Measurements from ENCODE around the gene RGS6. TPM values are rescaled to one million over a fixed set of nuclear protein-coding genes. Genes with fewer than 3 reads are reported as not detected.

The RGS6 gene
- total RNA-seq, 6 donors from 2014 or later = 0.83 to 12.9 (median 2.2) TPM; not detected in 1

- H3K27me3 ChIP-seq = no peaks in the 10 kb centered on the region
- 92 to 95% methylated on average over 5 of the region's 5 CpGs for WGBS, 2 donors
- DNase-seq = no peak
- no peak for TF ChIP-seq POLR2A (IDR thresholded peaks at IDR 0.05)
- no peak for TF ChIP-seq CTCF (IDR thresholded peaks at IDR 0.05)
- no peak for TF ChIP-seq EP300 (IDR thresholded peaks at IDR 0.05)
- TF ChIP-seq POLR2AphosphoS5 (IDR thresholded peaks at IDR 0.05) = no peak
- H3K27ac ChIP-seq = no peak overlapping the region
- no peaks in the 10 kb centered on the region for H3K36me3 ChIP-seq
- no peak overlapping the region for H3K4me3 ChIP-seq
- H3K9me3 ChIP-seq = no peaks in the 10 kb centered on the region
- no peaks in the 10 kb centered on the region for H3K4me1 ChIP-seq
- ATAC-seq (ENCODE audit: low FRiP score in 2 of 2) = no peak
These were observed 569.2 kb downstream of the RGS6 start for GRCh38 chr14:72501439-72501838.

GRCh38 chr14:72503271-72503670 is 571.0 kb downstream of the RGS6 start:
- 80 to 86% methylated on average over 1 of the region's 1 CpG for WGBS, 2 donors

GRCh38 chr14:72503696-72504368 is 571.6 kb downstream of the RGS6 start:
- no peak overlapping the region for H3K27ac ChIP-seq
- WGBS, 2 donors = 91 to 93% methylated on average over 2 of the region's 2 CpGs
- H3K4me1 ChIP-seq = no peaks in the 10 kb centered on the region
- ATAC-seq (ENCODE audit: low FRiP score in 2 of 2) = no peak
- H3K9me3 ChIP-seq = no peaks in the 10 kb centered on the region
- H3K36me3 ChIP-seq = no peaks in the 10 kb centered on the region
- TF ChIP-seq POLR2AphosphoS5 (IDR thresholded peaks at IDR 0.05) (no peak), EP300 (IDR thresholded peaks at IDR 0.05) (no peak), POLR2A (IDR thresholded peaks at IDR 0.05) (no peak), CTCF (IDR thresholded peaks at IDR 0.05) (no peak)
- H3K4me3 ChIP-seq = no peak overlapping the region
- no peak for DNase-seq
- no peaks in the 10 kb centered on the region for H3K27me3 ChIP-seq

More at GRCh38 chr14:72503271-72503670, 571.0 kb downstream of the RGS6 start:
- Histone ChIP-seq H3K27me3 (no peaks in the 10 kb centered on the region), H3K9me3 (no peaks in the 10 kb centered on the region), H3K27ac (no peak overlapping the region), H3K4me3 (no peak overlapping the region), H3K36me3 (no peaks in the 10 kb centered on the region), H3K4me1 (no peaks in the 10 kb centered on the region)
- no peak for DNase-seq
- TF ChIP-seq EP300 (IDR thresholded peaks at IDR 0.05) (no peak), CTCF (IDR thresholded peaks at IDR 0.05) (no peak), POLR2AphosphoS5 (IDR thresholded peaks at IDR 0.05) (no peak), POLR2A (IDR thresholded peaks at IDR 0.05) (no peak)
- ATAC-seq (ENCODE audit: low FRiP score in 2 of 2) = no peak

GRCh38 chr14:72510566-72510965 is 578.3 kb downstream of the RGS6 start:
- Histone ChIP-seq H3K4me3 (no peak overlapping the region), H3K9me3 (no peaks in the 10 kb centered on the region), H3K27ac (no peak overlapping the region), H3K27me3 (no peaks in the 10 kb centered on the region), H3K36me3 (no peaks in the 10 kb centered on the region), H3K4me1 (no peaks in the 10 kb centered on the region)
- WGBS, 2 donors = 61 to 65% methylated on average over 4 of the region's 4 CpGs
- no peak for DNase-seq
- ATAC-seq (ENCODE audit: low FRiP score in 2 of 2) = no peak
- TF ChIP-seq CTCF (IDR thresholded peaks at IDR 0.05) = no peak
- no peak for TF ChIP-seq POLR2A (IDR thresholded peaks at IDR 0.05)
- TF ChIP-seq POLR2AphosphoS5 (IDR thresholded peaks at IDR 0.05) = no peak
- no peak for TF ChIP-seq EP300 (IDR thresholded peaks at IDR 0.05)

GRCh38 chr14:72512281-72512680 is 580.1 kb downstream of the RGS6 start:
- H3K27ac ChIP-seq = no peak overlapping the region
- H3K27me3 ChIP-seq = no peaks in the 10 kb centered on the region
- no peak for DNase-seq
- 86 to 100% methylated on average over 2 of the region's 2 CpGs for WGBS, 2 donors
- no peak for TF ChIP-seq EP300 (IDR thresholded peaks at IDR 0.05)
- no peak for ATAC-seq (ENCODE audit: low FRiP score in 2 of 2)
- H3K4me3 ChIP-seq = no peak overlapping the region
- H3K9me3 ChIP-seq = no peaks in the 10 kb centered on the region
- no peaks in the 10 kb centered on the region for H3K36me3 ChIP-seq
- peaks cover 0 to 3% (median 0%) of the 10 kb centered on the region in 4 donors for H3K4me1 ChIP-seq
